HepG2 (cell line): ENCODE results near the gene OR51E1. TPM values are rescaled to one million over a fixed set of nuclear protein-coding genes. Genes with fewer than 3 reads are reported as not detected.

Experiments
- ATAC-seq: fragments of 200-7000 bp; cut with Tn5 transposase; 3 replicates; pipeline ENCODE4 v1.9.1; 2020; ENCODE audit warnings: mild to moderate bottlenecking, moderate library complexity
- BruUV-seq: library from RNA; stranded (reverse); fragments of 400-500 nt; replicated peaks from 2 replicates; lab custom pipeline; 2021; lab: Mats Ljungman, UMichigan
- CTCF ChIA-PET: fragments of 300-600 bp; formaldehyde crosslinking; extraction: SDS; loops from one replicate; lab custom pipeline; 2021; ENCODE audit warnings: low total read pairs, inconsistent platforms, low intra/inter-chr PET ratio; lab: Yijun Ruan, JAX
- POLR2A ChIA-PET: fragments of 350-600 bp; sonication (Branson Sonifier 250); formaldehyde crosslinking; loops from one replicate; lab custom pipeline; 2020; ENCODE audit warnings: antibody characterized with exemption, inconsistent platforms; lab: Yijun Ruan, JAX
- DNase-seq: peaks from one replicate; pipeline ENCODE4 v3.0.0-alpha.2; 2015; ENCODE audit warnings: low spot score
- FAIRE-seq: peaks from 3 replicates; lab custom pipeline; 2011; peaks lifted over from hg19 to GRCh38; lab: Jason Lieb, UNC
- H2AFZ ChIP-seq: one replicate; pipeline ENCODE4 v1.6.1; 2011; ENCODE audit warnings: low read length, inconsistent platforms
- H3K27ac ChIP-seq: fragments of 300-600 bp; 3 replicates; pipeline ENCODE4 v1.8.0; 2011; ENCODE audit warnings: mixed run types, mild to moderate bottlenecking, mixed read lengths, low read length, inconsistent platforms; ENCODE audit not compliant: insufficient read depth; ENCODE audit errors: extremely low read length
- H3K27me3 ChIP-seq, 2 experiments: fragments of 200-600 bp in 1 of 2; 2 replicates in 1 of 2; 3 replicates in 1 of 2; pipeline versions ENCODE4 v1.6.0 to v1.8.0; 2011; ENCODE audit warnings: low read length in 2 of 2, mild to moderate bottlenecking in 2 of 2, moderate library complexity in 2 of 2, inconsistent platforms in 1 of 2; ENCODE audit not compliant: insufficient read depth in 2 of 2, control insufficient read depth in 1 of 2
- H3K36me3 ChIP-seq, 2 experiments: fragments of 200-600 bp in 1 of 2; replicated peaks in 1 of 2; 2 replicates in 1 of 2; 3 replicates in 1 of 2; pipeline versions ENCODE4 v1.5.1 to v1.8.0; 2011; ENCODE audit warnings: low read length in 2 of 2, inconsistent platforms in 1 of 2; ENCODE audit not compliant: insufficient read depth in 2 of 2, control insufficient read depth in 1 of 2
- H3K4me1 ChIP-seq: 2 replicates; pipeline ENCODE4 v1.5.1; 2012; ENCODE audit warnings: low read length, inconsistent platforms; ENCODE audit not compliant: insufficient read depth
- H3K4me2 ChIP-seq: 2 replicates; pipeline ENCODE4 v1.6.0; 2011; ENCODE audit warnings: low read depth, low read length, inconsistent platforms
- H3K4me3 ChIP-seq, 3 experiments: fragments of 200-600 bp in 1 of 3; sonication (generic), shearing (Covaris generic) in 1 of 3; replicated peaks in 1 of 3; 2 replicates each; pipeline ENCODE4 v1.5.1; 2011 to 2016; ENCODE audit warnings: low read length in 3 of 3, inconsistent platforms in 2 of 3, low read depth in 2 of 3, mild to moderate bottlenecking in 2 of 3, control low read depth in 1 of 3, mixed read lengths in 1 of 3; ENCODE audit not compliant: insufficient read depth in 1 of 3
- H3K79me2 ChIP-seq: one replicate; pipeline ENCODE4 v1.6.1; 2011; ENCODE audit warnings: low read length, inconsistent platforms; ENCODE audit not compliant: insufficient read depth
- H3K9ac ChIP-seq: 2 replicates; pipeline ENCODE4 v1.6.0; 2011; ENCODE audit warnings: mild to moderate bottlenecking, low read depth, low read length, inconsistent platforms; ENCODE audit not compliant: insufficient read depth
- H3K9me3 ChIP-seq: 2 replicates; pipeline ENCODE4 v1.5.1; 2012; ENCODE audit warnings: mild to moderate bottlenecking, low read length
- H4K20me1 ChIP-seq: 2 replicates; pipeline ENCODE4 v1.6.0; 2011; ENCODE audit warnings: inconsistent platforms, mild to moderate bottlenecking, low read length, moderate library complexity; ENCODE audit not compliant: insufficient read depth
- CENPX ChIP-seq: sonication (generic); formaldehyde crosslinking; IDR thresholded peaks from 2 replicates; pipeline ENCODE4 v1.9.0; 2021; ENCODE audit warnings: mild to moderate bottlenecking, missing genetic modification reagents, moderate library complexity
- ELF3 ChIP-seq: IDR thresholded peaks from 2 replicates; pipeline ENCODE4 v1.6.1; 2016; ENCODE audit warnings: missing genetic modification reagents, missing compliant biosample characterization
- NFE2L2 ChIP-seq: fragments of 150-350 bp; IDR thresholded peaks from 2 replicates; pipeline ENCODE4 v1.6.1; 2014; ENCODE audit warnings: low read length
- POLR2G ChIP-seq: fragments of 200-400 bp; formaldehyde crosslinking; IDR thresholded peaks from 2 replicates; pipeline ENCODE4 v1.6.1; 2018; ENCODE audit warnings: mild to moderate bottlenecking, low read depth, low read length, moderate library complexity
- PPARG ChIP-seq: conservative IDR thresholded peaks from 2 replicates; pipeline ENCODE4 v1.6.1; 2016; ENCODE audit warnings: missing biosample characterization, missing genetic modification reagents
- SP2 ChIP-seq: sonication (generic); formaldehyde crosslinking; IDR thresholded peaks from 2 replicates; pipeline ENCODE4 v1.5.1; 2020; ENCODE audit warnings: mild to moderate bottlenecking, missing genetic modification reagents
- TCF7 ChIP-seq: sonication (generic); IDR thresholded peaks from 2 replicates; pipeline ENCODE4 v1.6.1; 2016; ENCODE audit warnings: antibody characterized with exemption, low read depth
- TRIM24 ChIP-seq: sonication (generic); formaldehyde crosslinking; IDR thresholded peaks from 2 replicates; pipeline ENCODE4 v1.8.0; 2022; ENCODE audit warnings: mild to moderate bottlenecking, missing genetic modification reagents
- ZKSCAN1 ChIP-seq: fragments of 150-350 bp; IDR thresholded peaks from 2 replicates; pipeline ENCODE4 v1.6.1; 2014; ENCODE audit warnings: low read length
- ZNF136 ChIP-seq: sonication (generic); formaldehyde crosslinking; IDR thresholded peaks from 2 replicates; pipeline ENCODE4 v1.8.1; 2022; ENCODE audit warnings: low read depth, mild to moderate bottlenecking, moderate library complexity, missing genetic modification reagents
- ZNF251 ChIP-seq: sonication (generic); formaldehyde crosslinking; IDR thresholded peaks from 2 replicates; pipeline ENCODE4 v1.9.0; 2021; ENCODE audit warnings: mild to moderate bottlenecking, missing genetic modification reagents
- ZNF333 ChIP-seq: sonication (generic); formaldehyde crosslinking; IDR thresholded peaks from 2 replicates; pipeline ENCODE4 v1.4.0; 2020; ENCODE audit warnings: mild to moderate bottlenecking, missing genetic modification reagents, borderline replicate concordance
- ZNF598 ChIP-seq: sonication (generic); formaldehyde crosslinking; IDR thresholded peaks from 2 replicates; pipeline ENCODE4 v1.5.1; 2020; ENCODE audit warnings: mild to moderate bottlenecking, missing genetic modification reagents, borderline replicate concordance
- WGBS: methylation state at CpG from one replicate; pipeline ENCODE4 v1.1.6; 2017; ENCODE audit warnings: low lambda C conversion rate; 5-methylcytosine and 5-hydroxymethylcytosine counted together
- in situ Hi-C: cut with HindIII; loops from 2 replicates; pipeline ENCODE4 v1.10.0; 2017; ENCODE audit warnings: low pct_unique_long_range_greater_than_20kb; ENCODE audit not compliant: extremely low pct_ligation_motif_present
- intact Hi-C: fragments of 100-400 bp; cut with micrococcal nuclease; formaldehyde crosslinking; loops from one replicate; pipeline ENCODE4 v1.10.0; 2022; ENCODE audit not compliant: unreplicated experiment
- polyA plus RNA-seq, 8 experiments: library from polyadenylated mRNA; depleted of rRNA in 3 of 8; stranded (reverse) in 7 of 8; unstranded in 1 of 8; fragments of >200 nt; fragmentation: Illumina TruSeq in 4 of 8; extraction: Trizol in 4 of 8; gene quantifications; 2 replicates each; pipeline versions ENCODE4 v1.2.1 to v1.2.3, GENCODE V29; 2011 to 2016; ENCODE audit warnings: low read depth in 4 of 8, missing spikeins in 1 of 8, mixed read lengths in 1 of 8; ENCODE audit not compliant: insufficient read depth in 1 of 8
- total RNA-seq, 5 experiments: library from RNA; depleted of rRNA; stranded (reverse); fragments of >200 nt; fragmentation: Illumina TruSeq; extraction: Trizol; gene quantifications; 2 replicates each; pipeline ENCODE4 v1.2.3, GENCODE V29; 2016; ENCODE audit warnings: low read depth in 1 of 5
- TF ChIP-seq, protein P1 (sequence below): sonication (generic); formaldehyde crosslinking; IDR thresholded peaks from 2 replicates; pipeline ENCODE4 v1.5.0; 2020; ENCODE audit warnings: missing genetic modification reagents
- TF ChIP-seq, protein P2 (sequence below): IDR thresholded peaks from 2 replicates; pipeline ENCODE4 v1.6.1; 2016; ENCODE audit warnings: low read depth, control low read depth
- TF ChIP-seq, protein P3 (sequence below): sonication (generic); formaldehyde crosslinking; IDR thresholded peaks from 2 replicates; pipeline ENCODE4 v1.4.0; 2020; ENCODE audit warnings: mild to moderate bottlenecking, missing genetic modification reagents
- TF ChIP-seq, protein P4 (sequence below): sonication (generic); formaldehyde crosslinking; IDR thresholded peaks from 2 replicates; pipeline ENCODE4 v1.4.0; 2020; ENCODE audit warnings: missing genetic modification reagents
- TF ChIP-seq, protein P5 (sequence below): sonication (generic); formaldehyde crosslinking; IDR thresholded peaks from 2 replicates; pipeline ENCODE4 v1.4.0; 2020; ENCODE audit warnings: mild to moderate bottlenecking, missing genetic modification reagents

OR51E1 gene
- total and polyA plus RNA-seq, 2 of the 13 experiments (the other 11 are each of a cell fraction or from before 2014, with no cell fraction given): not detected

DNA sequence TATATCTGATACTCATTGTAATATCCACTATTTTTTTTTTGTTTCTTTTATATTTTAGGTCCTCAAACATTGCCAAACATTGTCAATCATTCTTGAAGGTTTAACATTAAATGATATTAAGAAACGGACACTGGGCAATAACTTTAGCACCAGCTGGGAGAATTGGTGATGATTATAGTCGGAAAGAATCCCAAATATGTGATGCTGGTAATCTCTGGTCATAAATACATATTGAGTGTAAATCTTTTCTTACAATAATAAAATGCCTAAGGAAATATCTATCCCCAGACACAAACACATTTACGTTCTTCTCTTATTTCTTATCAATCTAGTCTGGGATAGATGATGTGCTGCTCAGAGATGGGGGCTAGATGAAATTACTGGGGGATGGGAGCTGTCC is 28.7 kb downstream of the OR51E1 start (continued):
- TF ChIP-seq, protein P1, sequence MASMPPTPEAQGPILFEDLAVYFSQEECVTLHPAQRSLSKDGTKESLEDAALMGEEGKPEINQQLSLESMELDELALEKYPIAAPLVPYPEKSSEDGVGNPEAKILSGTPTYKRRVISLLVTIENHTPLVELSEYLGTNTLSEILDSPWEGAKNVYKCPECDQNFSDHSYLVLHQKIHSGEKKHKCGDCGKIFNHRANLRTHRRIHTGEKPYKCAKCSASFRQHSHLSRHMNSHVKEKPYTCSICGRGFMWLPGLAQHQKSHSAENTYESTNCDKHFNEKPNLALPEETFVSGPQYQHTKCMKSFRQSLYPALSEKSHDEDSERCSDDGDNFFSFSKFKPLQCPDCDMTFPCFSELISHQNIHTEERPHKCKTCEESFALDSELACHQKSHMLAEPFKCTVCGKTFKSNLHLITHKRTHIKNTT (CRISPR knock-in tag): no peak
- TF ChIP-seq, protein P2, sequence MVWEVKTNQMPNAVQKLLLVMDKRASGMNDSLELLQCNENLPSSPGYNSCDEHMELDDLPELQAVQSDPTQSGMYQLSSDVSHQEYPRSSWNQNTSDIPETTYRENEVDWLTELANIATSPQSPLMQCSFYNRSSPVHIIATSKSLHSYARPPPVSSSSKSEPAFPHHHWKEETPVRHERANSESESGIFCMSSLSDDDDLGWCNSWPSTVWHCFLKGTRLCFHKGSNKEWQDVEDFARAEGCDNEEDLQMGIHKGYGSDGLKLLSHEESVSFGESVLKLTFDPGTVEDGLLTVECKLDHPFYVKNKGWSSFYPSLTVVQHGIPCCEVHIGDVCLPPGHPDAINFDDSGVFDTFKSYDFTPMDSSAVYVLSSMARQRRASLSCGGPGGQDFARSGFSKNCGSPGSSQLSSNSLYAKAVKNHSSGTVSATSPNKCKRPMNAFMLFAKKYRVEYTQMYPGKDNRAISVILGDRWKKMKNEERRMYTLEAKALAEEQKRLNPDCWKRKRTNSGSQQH: no peak
- TF ChIP-seq PPARG: no peak
- TF ChIP-seq TCF7: no peak

DNA sequence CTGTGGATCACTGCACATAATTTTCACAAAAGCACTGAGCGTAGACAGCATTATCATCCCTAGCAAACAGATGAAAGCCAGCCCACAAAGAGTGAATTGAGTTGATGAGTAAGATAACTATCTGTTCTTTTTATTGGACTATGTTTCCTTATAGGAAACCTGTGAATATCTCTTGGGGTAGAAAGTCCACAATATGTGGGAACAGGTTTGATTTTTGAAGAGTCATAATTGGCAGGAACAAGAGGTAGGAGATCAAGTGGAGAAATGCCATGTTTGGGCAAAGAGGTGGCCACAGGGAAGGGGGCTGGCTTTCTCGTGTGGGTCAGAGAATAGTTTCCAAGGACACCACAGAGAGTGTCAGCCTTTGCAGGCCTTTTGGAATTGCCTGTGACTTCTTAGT is 30.0 kb downstream of the OR51E1 start:
- Histone ChIP-seq H2AFZ (no peak overlapping the region), H3K4me2 (no peak overlapping the region), H3K9me3 (no peaks in the 10 kb centered on the region), H4K20me1 (no peaks in the 10 kb centered on the region), H3K9ac (no peak overlapping the region), H3K4me3 (no peak overlapping the region), H3K27ac (no peak overlapping the region), H3K79me2 (no peaks in the 10 kb centered on the region), H3K27me3 (peaks cover 0 to 7% of the 10 kb centered on the region in 2 experiments; a peak in 2 of 5 replicates), H3K36me3 (no peaks in the 10 kb centered on the region), H3K4me1 (no peaks in the 10 kb centered on the region)
- TF ChIP-seq ELF3 (CRISPR knock-in tag) (no peak), NFE2L2 (no peak), TRIM24 (CRISPR knock-in tag) (no peak), POLR2G (no peak), ZNF598 (no peak), ZNF251 (CRISPR knock-in tag) (no peak), ZNF333 (CRISPR knock-in tag) (no peak), CENPX (CRISPR knock-in tag) (no peak), SP2 (CRISPR knock-in tag) (no peak), ZKSCAN1 (no peak), ZNF136 (CRISPR knock-in tag) (no peak)
- TF ChIP-seq, protein P3, sequence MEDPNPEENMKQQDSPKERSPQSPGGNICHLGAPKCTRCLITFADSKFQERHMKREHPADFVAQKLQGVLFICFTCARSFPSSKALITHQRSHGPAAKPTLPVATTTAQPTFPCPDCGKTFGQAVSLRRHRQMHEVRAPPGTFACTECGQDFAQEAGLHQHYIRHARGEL (CRISPR knock-in tag): no peak
- TF ChIP-seq, protein P4, sequence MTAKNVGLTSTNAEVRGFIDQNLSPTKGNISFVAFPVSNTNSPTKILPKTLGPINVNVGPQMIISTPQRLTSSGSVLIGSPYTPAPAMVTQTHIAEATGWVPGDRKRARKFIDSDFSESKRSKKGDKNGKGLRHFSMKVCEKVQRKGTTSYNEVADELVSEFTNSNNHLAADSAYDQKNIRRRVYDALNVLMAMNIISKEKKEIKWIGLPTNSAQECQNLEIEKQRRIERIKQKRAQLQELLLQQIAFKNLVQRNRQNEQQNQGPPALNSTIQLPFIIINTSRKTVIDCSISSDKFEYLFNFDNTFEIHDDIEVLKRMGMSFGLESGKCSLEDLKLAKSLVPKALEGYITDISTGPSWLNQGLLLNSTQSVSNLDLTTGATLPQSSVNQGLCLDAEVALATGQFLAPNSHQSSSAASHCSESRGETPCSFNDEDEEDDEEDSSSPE (CRISPR knock-in tag): no peak
- TF ChIP-seq, protein P5, sequence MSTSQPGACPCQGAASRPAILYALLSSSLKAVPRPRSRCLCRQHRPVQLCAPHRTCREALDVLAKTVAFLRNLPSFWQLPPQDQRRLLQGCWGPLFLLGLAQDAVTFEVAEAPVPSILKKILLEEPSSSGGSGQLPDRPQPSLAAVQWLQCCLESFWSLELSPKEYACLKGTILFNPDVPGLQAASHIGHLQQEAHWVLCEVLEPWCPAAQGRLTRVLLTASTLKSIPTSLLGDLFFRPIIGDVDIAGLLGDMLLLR: no peak
- intact Hi-C loops (no loop called here), in situ Hi-C loops (no loop called here)
- POLR2A ChIA-PET: no interaction called here
- no TSS peak for BruUV-seq
- ATAC-seq: no peak
- 0% methylated on average over 2 of the region's 2 CpGs for WGBS
- CTCF ChIA-PET: no interaction called here
- no peak for DNase-seq
- no peak for FAIRE-seq
